Activated CD8-positive, alpha-beta T cell treated with anti-CD3 and anti-CD28 coated beads for 36 hours (primary cell): Measurements from ENCODE around the gene MLN. TPM values are rescaled to one million over a fixed set of nuclear protein-coding genes. Genes with fewer than 3 reads are reported as not detected.

Experiments used
- ATAC-seq: fragments of 200-7000 bp; cut with Tn5 transposase; one replicate; pipeline ENCODE4 v1.10.0; 2021; ENCODE audit warnings: mild to moderate bottlenecking, moderate library complexity
- CTCF ChIA-PET: fragments of 350-600 bp; sonication (Branson Sonifier 250); formaldehyde crosslinking; loops from one replicate; lab custom pipeline; 2021; ENCODE audit warnings: antibody characterized with exemption; lab: Charles Lee
- POLR2A ChIA-PET: fragments of 350-600 bp; sonication (Branson Sonifier 250); formaldehyde crosslinking; loops from one replicate; lab custom pipeline; 2021; ENCODE audit warnings: antibody characterized with exemption; lab: Charles Lee
- DNase-seq: peaks from one replicate; pipeline ENCODE4 v3.0.0-alpha.2; 2020
- H3K27ac Mint-ChIP-seq: one replicate; pipeline ENCODE4 v1.8.0; 2021; ENCODE audit warnings: mild to moderate bottlenecking, mixed read lengths
- H3K27me3 Mint-ChIP-seq: one replicate; pipeline ENCODE4 v1.8.0; 2021; ENCODE audit warnings: mixed read lengths
- H3K36me3 Mint-ChIP-seq: one replicate; pipeline ENCODE4 v1.8.0; 2021; ENCODE audit warnings: low read depth, mixed read lengths
- H3K4me1 Mint-ChIP-seq: one replicate; pipeline ENCODE4 v1.8.0; 2021; ENCODE audit warnings: low read depth, mixed read lengths
- H3K4me3 Mint-ChIP-seq: one replicate; pipeline ENCODE4 v1.8.0; 2021; ENCODE audit warnings: mild to moderate bottlenecking, moderate library complexity, mixed read lengths
- H3K9me3 Mint-ChIP-seq: one replicate; pipeline ENCODE4 v1.8.0; 2021; ENCODE audit warnings: mixed read lengths
- CTCF ChIP-seq: fragments of 200-600 bp; IDR thresholded peaks from one replicate; pipeline ENCODE4 v1.8.0; 2022; ENCODE audit warnings: antibody characterized with exemption, mild to moderate bottlenecking
- intact Hi-C: fragments of 100-400 bp; cut with micrococcal nuclease; formaldehyde crosslinking; loops from one replicate; pipeline ENCODE4 v1.10.0; 2022
- total RNA-seq, 2 experiments: library from RNA; stranded (reverse); gene quantifications; one replicate each; pipeline ENCODE4 v1.2.3, GENCODE V29; 2021

Gene MLN
- total RNA-seq, 2 experiments from 2014 or later, result not detected

GRCh38 chr6:33776186-33776585 is 27.6 kb downstream of the MLN start:
- ATAC-seq, result no peak
- ChIA-PET POLR2A (interaction anchor here (0.5 to 1.4 kb wide), 2 partner anchors 12 to 105 kb away, joined by 3 to 5 read pairs; no protein-coding TSS in a partner anchor), CTCF (interaction anchor here (1.4 kb wide), 1 partner anchor 9 kb away, joined by 5 read pairs; no protein-coding TSS in a partner anchor)
- H3K36me3 Mint-ChIP-seq, result peaks cover 45% of the 10 kb centered on the region
- no peak for TF ChIP-seq CTCF
- H3K27me3 Mint-ChIP-seq, result no peaks in the 10 kb centered on the region
- no peak overlapping the region for H3K4me3 Mint-ChIP-seq
- intact Hi-C loops, result no loop called here
- H3K4me1 Mint-ChIP-seq, result peaks cover 5% of the 10 kb centered on the region
- no peaks in the 10 kb centered on the region for H3K9me3 Mint-ChIP-seq
- H3K27ac Mint-ChIP-seq, result no peak overlapping the region
- no peak for DNase-seq

GRCh38 chr6:33774774-33775173 is 29.0 kb downstream of the MLN start:
- H3K9me3 Mint-ChIP-seq, result no peaks in the 10 kb centered on the region
- no peak overlapping the region for H3K4me3 Mint-ChIP-seq
- no peak overlapping the region for H3K27ac Mint-ChIP-seq
- no peak for TF ChIP-seq CTCF
- DNase-seq (no peak), ATAC-seq (no peak)
- intact Hi-C loops, result loop anchor here (5.0 kb wide), 1 partner anchor 253 kb away; no protein-coding TSS in a partner anchor
- H3K27me3 Mint-ChIP-seq, result no peaks in the 10 kb centered on the region
- CTCF ChIA-PET, result interaction anchor here (1.0 kb wide), 1 partner anchor 78 kb away, joined by 3 read pairs; no protein-coding TSS in a partner anchor
- POLR2A ChIA-PET, result no interaction called here
- peaks cover 34% of the 10 kb centered on the region for H3K36me3 Mint-ChIP-seq
- peaks cover 5% of the 10 kb centered on the region for H3K4me1 Mint-ChIP-seq

GRCh38 chr6:33772902-33773472 is 30.8 kb downstream of the MLN start:
- Mint-ChIP-seq H3K4me3 (no peak overlapping the region), H3K4me1 (peaks cover 9% of the 10 kb centered on the region), H3K27me3 (peaks cover 7% of the 10 kb centered on the region), H3K27ac (no peak overlapping the region), H3K36me3 (peaks cover 23% of the 10 kb centered on the region), H3K9me3 (no peaks in the 10 kb centered on the region)
- TF ChIP-seq CTCF, result no peak
- CTCF ChIA-PET, result interaction anchor here (0.7 to 9.0 kb wide), 7 partner anchors 9 to 381 kb away, joined by 3 to 132 read pairs (median 16); partner anchors contain the start of genes IP6K3, LEMD2 and UQCC2
- intact Hi-C loops, result loop anchor here (5.0 kb wide), 1 partner anchor 254 kb away; no protein-coding TSS in a partner anchor
- DNase-seq (no peak), ATAC-seq (no peak)
- POLR2A ChIA-PET, result interaction anchor here (0.9 to 1.3 kb wide), 2 partner anchors 30 to 85 kb away, joined by 3 read pairs; no protein-coding TSS in a partner anchor

GRCh38 chr6:33772082-33772830 is 31.5 kb downstream of the MLN start:
- ATAC-seq (no peak), DNase-seq (no peak)
- Mint-ChIP-seq H3K4me3 (no peak overlapping the region), H3K27me3 (peaks cover 7% of the 10 kb centered on the region), H3K36me3 (peaks cover 19% of the 10 kb centered on the region), H3K4me1 (peaks cover 9% of the 10 kb centered on the region), H3K9me3 (no peaks in the 10 kb centered on the region), H3K27ac (no peak overlapping the region)
- ChIA-PET CTCF (interaction anchor here (0.7 to 9.0 kb wide), 31 partner anchors 9 to 383 kb away, joined by 3 to 132 read pairs (median 5); partner anchors contain the start of genes BAK1, IP6K3, LEMD2 and UQCC2), POLR2A (interaction anchor here (0.9 to 1.6 kb wide), 3 partner anchors 29 to 85 kb away, joined by 3 read pairs; partner anchors contain the start of gene UQCC2)
- intact Hi-C loops, result loop anchor here (5.0 kb wide), 1 partner anchor 255 kb away; no protein-coding TSS in a partner anchor
- no peak for TF ChIP-seq CTCF
